Pancreas (tissue), 10 donors: Measurements from ENCODE around the gene MCU. TPM values are rescaled to one million over a fixed set of nuclear protein-coding genes. Genes with fewer than 3 reads are reported as not detected.

Experiments
- ATAC-seq, 4 donors: fragments of 200-7000 bp; cut with Tn5 transposase; one replicate each; pipeline versions ENCODE4 v1.8.0 to v1.9.1; 2020; ENCODE audit warnings: mild to moderate bottlenecking in 4 of 4, moderate library complexity in 4 of 4
- DNase-seq, 6 donors: peaks; one replicate each; pipeline ENCODE4 v3.0.0-alpha.2; 2020
- FAIRE-seq: peaks from 2 replicates; lab custom pipeline; 2012; peaks lifted over from hg19 to GRCh38; lab: Jason Lieb, UNC
- H3K27ac ChIP-seq, 4 donors: fragments of 200-600 bp; sonication (generic); 1 replicate in 3 of 4; 2 replicates in 1 of 4; pipeline versions ENCODE4 v1.5.0 to v1.8.0; 2020
- H3K27me3 ChIP-seq, 4 donors: fragments of 200-600 bp; one replicate each; pipeline ENCODE4 v1.8.0; 2021
- H3K36me3 ChIP-seq, 3 donors: fragments of 200-600 bp; sonication (generic) in 1 of 3; one replicate each; pipeline versions ENCODE4 v1.5.0 to v1.8.0; 2020 to 2021
- H3K4me1 ChIP-seq, 3 donors: fragments of 200-600 bp; one replicate each; pipeline ENCODE4 v1.8.0; 2021
- H3K4me3 ChIP-seq, 4 donors: fragments of 200-600 bp; sonication (generic) in 2 of 4; one replicate each; pipeline versions ENCODE4 v1.5.0 to v1.8.0; 2020 to 2021
- H3K9me3 ChIP-seq, 4 donors: fragments of 200-600 bp; one replicate each; pipeline ENCODE4 v1.8.0; 2021
- CTCF ChIP-seq, 4 donors: fragments of 200-600 bp; sonication (generic) in 3 of 4; IDR thresholded peaks; one replicate each; pipeline versions ENCODE4 v1.5.0 to v1.8.0; 2021; ENCODE audit warnings: antibody characterized with exemption in 4 of 4
- WGBS, 2 donors: extraction: QIAGEN DNeasy Blood & Tissue Kit; methylation state at CpG; one replicate each; pipeline ENCODE4 v1.1.7; 2013; 5-methylcytosine and 5-hydroxymethylcytosine counted together
- intact Hi-C, 3 donors: fragments of 100-400 bp; cut with DNase I; formaldehyde crosslinking; loops; one replicate each; pipeline versions ENCODE4 v1.11.1 to v1.14.2; 2022
- polyA plus RNA-seq, 2 donors: library from polyadenylated mRNA; stranded (reverse); fragments of 200-250 nt; gene quantifications; one replicate each; pipeline ENCODE4 v1.2.3, GENCODE V29; 2013
- total RNA-seq, 6 donors: library from RNA; stranded (reverse); fragmentation: NEBNext Ultra II Directional in 4 of 6; extraction: Animal tissue kit (Norgen Biotek cat#: 25700) in 4 of 6; gene quantifications; one replicate each; pipeline versions ENCODE4 v1.2.1 to v1.2.4, GENCODE V29; 2021 to 2023
- donor health status: healthy with polysubstance abuse.
- donor health status: DM: no; HTN: no; CAD: no; lungs with moderate emphysema.
- donor health status: DM: no; HTN: no; CAD: no.
- donor health status: control.
- donor health status: control.
- donor health status: Bipolar disorder and iron deficiency.
- donor health status: DM: yes; HTN: yes; CAD: no.
- donor health status: DM: no; HTN: no; CAD: no.
- donor health status: DM: no; HTN: no; CAD: no.
- donor health status: DM: yes; HTN: yes; CAD: no.

MCU gene
- total and polyA plus RNA-seq, 8 donors = 6.3 to 15.5 (median 9.2) TPM

GRCh38 chr10:72649291-72649690 is 42.7 kb upstream of the MCU start:
- H3K27ac ChIP-seq = no peak overlapping the region
- ATAC-seq (no peak), FAIRE-seq (no peak), DNase-seq (no peak)
- no peak for TF ChIP-seq CTCF (IDR thresholded peaks at IDR 0.05)
- intact Hi-C loops = no loop called here
- WGBS, 2 donors = 56 to 72% methylated on average over 5 of the region's 5 CpGs
- no peaks in the 10 kb centered on the region for H3K27me3 ChIP-seq
- H3K36me3 ChIP-seq = no peaks in the 10 kb centered on the region
- H3K4me1 ChIP-seq = no peaks in the 10 kb centered on the region
- H3K4me3 ChIP-seq = no peak overlapping the region
- no peaks in the 10 kb centered on the region for H3K9me3 ChIP-seq

- DNase-seq = no peak
- 59 to 71% methylated on average over 6 of the region's 6 CpGs for WGBS, 2 donors
- H3K27me3 ChIP-seq = no peaks in the 10 kb centered on the region
- no peaks in the 10 kb centered on the region for H3K9me3 ChIP-seq
- no peak overlapping the region for H3K4me3 ChIP-seq
- H3K36me3 ChIP-seq = no peaks in the 10 kb centered on the region
- TF ChIP-seq CTCF (IDR thresholded peaks at IDR 0.05) = no peak
- no peak for FAIRE-seq
- ATAC-seq = no peak
- intact Hi-C loops = no loop called here
- no peaks in the 10 kb centered on the region for H3K4me1 ChIP-seq
- no peak overlapping the region for H3K27ac ChIP-seq
Observed at GRCh38 chr10:72653383-72654096, 38.4 kb upstream of the MCU start.

GRCh38 chr10:72654720-72655119 is 37.2 kb upstream of the MCU start:
- no peak for TF ChIP-seq CTCF (IDR thresholded peaks at IDR 0.05)
- Histone ChIP-seq H3K4me3 (no peak overlapping the region), H3K4me1 (no peaks in the 10 kb centered on the region), H3K9me3 (no peaks in the 10 kb centered on the region), H3K27ac (no peak overlapping the region), H3K27me3 (no peaks in the 10 kb centered on the region), H3K36me3 (no peaks in the 10 kb centered on the region)
- intact Hi-C loops = no loop called here
- ATAC-seq (no peak), FAIRE-seq (no peak), DNase-seq (no peak)
- 67 to 73% methylated on average over 3 of the region's 3 CpGs for WGBS, 2 donors

GRCh38 chr10:72658696-72659400 is 33.1 kb upstream of the MCU start:
- no peak for TF ChIP-seq CTCF (IDR thresholded peaks at IDR 0.05)
- FAIRE-seq (no peak), ATAC-seq (no peak), DNase-seq (no peak)
- Histone ChIP-seq H3K27me3 (no peaks in the 10 kb centered on the region), H3K4me3 (no peak overlapping the region), H3K36me3 (no peaks in the 10 kb centered on the region), H3K27ac (no peak overlapping the region), H3K4me1 (no peaks in the 10 kb centered on the region), H3K9me3 (no peaks in the 10 kb centered on the region)
- 78 to 80% methylated on average over 5 of the region's 5 CpGs for WGBS, 2 donors
- intact Hi-C loops = no loop called here

GRCh38 chr10:72659694-72660093 is 32.2 kb upstream of the MCU start:
- TF ChIP-seq CTCF (IDR thresholded peaks at IDR 0.05) = no peak
- DNase-seq = no peak
- H3K36me3 ChIP-seq = no peaks in the 10 kb centered on the region
- H3K9me3 ChIP-seq = no peaks in the 10 kb centered on the region
- no peaks in the 10 kb centered on the region for H3K4me1 ChIP-seq
- no peak for ATAC-seq
- no peak overlapping the region for H3K27ac ChIP-seq
- no peaks in the 10 kb centered on the region for H3K27me3 ChIP-seq
- 92 to 93% methylated on average over 8 of the region's 8 CpGs for WGBS, 2 donors
- FAIRE-seq = no peak
- intact Hi-C loops = no loop called here
- H3K4me3 ChIP-seq = no peak overlapping the region
